ENCODE measurements around the gene UNC93B1.

UNC93B1 gene

DNA sequence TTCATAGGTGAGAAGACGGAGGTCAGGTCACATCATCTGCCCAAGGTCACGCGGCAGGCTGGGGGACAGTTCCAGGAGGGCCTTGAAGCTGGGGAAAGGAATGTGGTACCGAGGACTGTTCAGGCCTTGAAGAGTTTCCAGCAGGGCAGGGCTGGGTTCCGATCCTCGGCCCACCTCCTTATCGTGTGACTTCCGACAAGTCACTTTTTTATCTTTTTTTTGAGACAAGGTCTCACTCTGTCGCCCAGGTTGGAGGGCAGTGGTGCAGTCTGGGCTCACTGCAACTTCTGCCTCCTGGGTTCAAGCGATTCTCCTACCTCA is 27.2 kb upstream of the UNC93B1 start:
- in situ Hi-C loops (cut with MboI; ENCODE audit: low sequenced_read_pairs, unreplicated experiment) = no loop called here
- TF ChIP-seq, protein P1, sequence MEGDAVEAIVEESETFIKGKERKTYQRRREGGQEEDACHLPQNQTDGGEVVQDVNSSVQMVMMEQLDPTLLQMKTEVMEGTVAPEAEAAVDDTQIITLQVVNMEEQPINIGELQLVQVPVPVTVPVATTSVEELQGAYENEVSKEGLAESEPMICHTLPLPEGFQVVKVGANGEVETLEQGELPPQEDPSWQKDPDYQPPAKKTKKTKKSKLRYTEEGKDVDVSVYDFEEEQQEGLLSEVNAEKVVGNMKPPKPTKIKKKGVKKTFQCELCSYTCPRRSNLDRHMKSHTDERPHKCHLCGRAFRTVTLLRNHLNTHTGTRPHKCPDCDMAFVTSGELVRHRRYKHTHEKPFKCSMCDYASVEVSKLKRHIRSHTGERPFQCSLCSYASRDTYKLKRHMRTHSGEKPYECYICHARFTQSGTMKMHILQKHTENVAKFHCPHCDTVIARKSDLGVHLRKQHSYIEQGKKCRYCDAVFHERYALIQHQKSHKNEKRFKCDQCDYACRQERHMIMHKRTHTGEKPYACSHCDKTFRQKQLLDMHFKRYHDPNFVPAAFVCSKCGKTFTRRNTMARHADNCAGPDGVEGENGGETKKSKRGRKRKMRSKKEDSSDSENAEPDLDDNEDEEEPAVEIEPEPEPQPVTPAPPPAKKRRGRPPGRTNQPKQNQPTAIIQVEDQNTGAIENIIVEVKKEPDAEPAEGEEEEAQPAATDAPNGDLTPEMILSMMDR (IDR thresholded peaks at IDR 0.05; ENCODE audit: borderline replicate concordance, control extremely low read depth, extremely low read depth, insufficient read depth, missing control alignments) = no peak
- DNase-seq (ENCODE audit: low spot score) = no peak

DNA sequence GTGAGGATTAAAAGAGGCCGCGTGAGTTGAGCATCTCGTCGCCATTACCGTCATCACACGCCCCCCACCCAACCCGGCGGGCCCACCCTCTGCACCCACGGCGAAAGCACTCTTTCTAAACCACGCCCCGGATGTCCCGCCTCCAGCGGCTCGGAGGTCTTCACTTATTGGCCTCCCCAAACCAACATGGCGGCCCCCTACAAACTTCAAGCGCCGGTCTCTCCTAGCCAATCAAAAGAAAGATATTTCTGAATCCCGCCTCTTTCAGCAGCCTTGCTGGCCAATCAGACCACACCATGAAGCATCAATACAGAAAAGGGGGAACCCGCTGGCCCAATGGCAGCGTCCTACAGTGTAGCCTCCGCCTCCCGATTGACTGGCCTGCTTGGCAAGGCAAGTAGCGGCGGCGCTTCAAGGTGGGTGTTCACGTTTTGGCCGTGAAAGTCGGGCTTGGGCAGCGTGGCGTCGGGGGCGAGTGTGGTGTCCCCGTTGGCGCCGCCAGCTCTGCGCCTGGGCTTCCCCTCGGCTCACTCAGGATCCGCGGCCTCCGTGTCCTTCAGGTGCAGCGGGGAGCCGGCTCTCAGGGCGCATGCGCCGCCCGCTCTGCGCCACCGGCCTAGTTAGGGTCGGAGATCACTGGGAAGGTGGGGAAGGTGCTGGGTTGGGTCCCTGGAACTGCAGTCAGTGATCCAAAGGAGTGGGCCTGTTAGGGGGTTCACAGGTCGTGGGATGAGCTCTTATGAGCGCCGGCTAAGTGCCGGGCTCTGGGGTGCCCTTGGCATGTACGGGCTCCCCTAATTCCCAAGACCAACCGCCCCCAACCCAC is 26.6 kb upstream of the UNC93B1 start, which contains the start of gene NDUFS8:
Gene NDUFS8 (plus strand): TSS at position 364 of the 826 bp plus-strand sequence. CDS start 1,471 bp downstream, outside the sequence.
- in situ Hi-C loops (cut with MboI; ENCODE audit: low sequenced_read_pairs, unreplicated experiment) = no loop called here
- TF ChIP-seq, protein P1 (IDR thresholded peaks at IDR 0.05; ENCODE audit: borderline replicate concordance, control extremely low read depth, extremely low read depth, insufficient read depth, missing control alignments) = no peak
- DNase-seq (ENCODE audit: low spot score) = peak; percentile 99

DNA sequence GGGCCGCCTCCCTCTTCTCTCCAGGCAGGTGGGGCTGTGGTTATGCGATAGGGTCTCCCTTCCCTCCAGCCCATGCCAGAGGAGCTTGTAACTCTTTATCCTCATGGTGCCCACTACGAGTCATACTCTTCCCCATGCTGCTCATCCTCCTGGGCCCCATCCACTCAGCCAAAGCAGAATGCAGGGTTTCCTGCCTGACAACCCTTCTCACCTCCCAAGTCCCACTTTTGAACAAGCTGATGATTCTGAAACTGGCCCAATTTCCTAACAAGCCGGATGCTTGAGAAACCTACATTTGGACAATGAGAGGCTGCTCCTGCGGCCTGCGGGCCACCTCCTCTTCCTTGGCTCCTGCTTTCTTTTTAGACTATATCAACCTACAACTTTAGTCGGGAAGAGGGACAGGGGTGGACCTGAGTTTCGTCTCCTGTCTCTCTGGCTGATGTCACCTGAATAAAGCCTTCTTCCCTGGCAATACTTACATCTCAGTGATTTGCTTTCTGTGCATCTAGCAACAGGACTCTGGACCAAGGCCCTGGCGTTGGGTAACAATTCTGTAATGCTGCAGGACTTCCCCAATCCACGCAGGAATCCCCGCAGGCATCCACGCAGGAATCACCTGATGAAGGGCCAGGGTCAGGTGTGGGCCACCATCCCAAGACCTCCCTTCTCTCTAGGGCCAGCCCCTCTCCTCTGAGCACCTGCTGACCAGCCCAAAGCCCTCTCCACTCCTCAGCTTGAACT is 25.1 kb upstream of the UNC93B1 start:
- TF ChIP-seq, protein P1 (IDR thresholded peaks at IDR 0.05; ENCODE audit: borderline replicate concordance, control extremely low read depth, extremely low read depth, insufficient read depth, missing control alignments) = no peak
- in situ Hi-C loops (cut with MboI; ENCODE audit: low sequenced_read_pairs, unreplicated experiment) = loop anchor here (10.0 kb wide), 1 partner anchor 176 kb away; no protein-coding TSS in a partner anchor
- no peak for DNase-seq (ENCODE audit: low spot score)

DNA sequence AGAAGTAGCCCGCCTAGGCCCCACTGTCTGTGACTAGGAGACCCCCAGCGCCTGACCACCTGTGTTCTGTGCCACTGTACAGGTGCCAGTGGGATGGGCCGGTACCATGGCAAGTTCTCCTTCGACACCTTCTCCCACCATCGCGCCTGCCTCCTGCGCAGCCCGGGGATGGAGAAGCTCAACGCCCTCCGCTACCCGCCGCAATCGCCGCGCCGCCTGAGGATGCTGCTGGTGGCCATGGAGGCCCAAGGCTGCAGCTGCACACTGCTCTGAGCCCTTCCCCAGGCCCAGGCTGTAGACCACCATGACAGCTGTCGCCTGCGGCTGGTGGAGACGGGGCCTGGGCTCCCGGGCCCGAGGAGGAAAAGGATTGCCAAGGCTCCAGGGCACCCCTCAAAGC is 23.8 kb upstream of the UNC93B1 start:
- no peak for DNase-seq (ENCODE audit: low spot score)
- in situ Hi-C loops (cut with MboI; ENCODE audit: low sequenced_read_pairs, unreplicated experiment) = loop anchor here (10.0 kb wide), 1 partner anchor 177 kb away; no protein-coding TSS in a partner anchor
- TF ChIP-seq, protein P1 (IDR thresholded peaks at IDR 0.05; ENCODE audit: borderline replicate concordance, control extremely low read depth, extremely low read depth, insufficient read depth, missing control alignments) = no peak

DNA sequence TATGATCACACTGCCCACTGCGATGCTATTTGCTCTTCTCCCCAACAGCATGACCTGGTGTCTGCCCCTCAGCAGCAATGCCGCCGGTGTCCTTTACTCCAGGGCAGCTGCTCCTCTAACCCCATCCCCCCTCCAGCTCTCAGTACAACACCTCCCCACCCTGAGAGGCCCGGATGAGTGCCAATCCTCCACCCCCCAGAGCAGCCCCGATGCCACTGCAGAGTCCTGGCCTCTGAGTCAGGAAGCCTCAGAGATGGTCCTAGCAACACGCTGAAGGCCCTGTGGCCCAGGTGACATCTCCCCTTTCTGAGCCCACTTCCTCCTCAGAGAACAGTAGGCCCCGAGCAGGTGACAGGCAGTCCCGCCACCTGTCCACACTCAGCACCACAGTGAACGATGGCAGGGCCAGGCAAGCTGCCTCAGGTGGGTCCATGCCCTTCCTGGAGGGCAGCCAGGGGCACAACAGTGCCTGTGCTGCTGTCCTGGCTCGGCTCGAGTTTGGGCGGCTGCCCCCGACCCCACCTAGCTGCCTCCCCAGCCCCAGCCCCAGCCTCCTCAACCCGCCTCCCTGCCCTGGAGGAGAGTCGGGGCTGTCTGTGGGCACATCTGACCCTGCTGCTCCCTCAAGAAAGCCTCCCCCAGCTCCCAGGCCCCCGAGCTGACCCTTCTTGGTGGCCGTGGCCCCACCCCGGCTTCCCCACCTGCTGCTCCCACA is 22.7 kb upstream of the UNC93B1 start:
- TF ChIP-seq, protein P1 (IDR thresholded peaks at IDR 0.05; ENCODE audit: borderline replicate concordance, control extremely low read depth, extremely low read depth, insufficient read depth, missing control alignments) = no peak
- DNase-seq (ENCODE audit: low spot score) = no peak
- in situ Hi-C loops (cut with MboI; ENCODE audit: low sequenced_read_pairs, unreplicated experiment) = loop anchor here (10.0 kb wide), 1 partner anchor 178 kb away; no protein-coding TSS in a partner anchor

DNA sequence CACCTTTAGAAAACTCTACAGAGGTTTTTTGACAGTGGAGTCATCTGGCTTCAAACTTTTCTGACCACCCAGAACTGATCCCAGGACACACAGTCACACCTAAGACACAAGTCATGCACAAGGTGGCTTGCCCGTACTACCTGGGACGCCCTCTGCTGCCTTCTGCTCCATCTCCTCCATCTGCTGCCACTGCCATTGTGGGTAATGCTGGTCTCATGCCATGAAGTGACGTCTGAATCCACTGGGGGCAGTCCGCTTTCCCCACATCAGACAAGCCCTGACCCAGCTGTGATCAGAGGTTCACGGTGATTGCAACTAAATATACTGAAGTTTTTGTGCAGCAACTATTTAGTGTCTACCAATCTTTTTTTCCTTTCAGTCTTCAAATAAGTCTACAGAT is 21.1 kb upstream of the UNC93B1 start:
- TF ChIP-seq, protein P1 (IDR thresholded peaks at IDR 0.05; ENCODE audit: borderline replicate concordance, control extremely low read depth, extremely low read depth, insufficient read depth, missing control alignments) = no peak
- in situ Hi-C loops (cut with MboI; ENCODE audit: low sequenced_read_pairs, unreplicated experiment) = loop anchor here (10.0 kb wide), 1 partner anchor 180 kb away; no protein-coding TSS in a partner anchor
- DNase-seq (ENCODE audit: low spot score) = no peak

All from GM13976 (cell line).